GM04503 (cell line): ENCODE results near the gene PFKFB3.
"Not testable (repeated sequence)": the region's sequence is repeated elsewhere in the genome, so short reads cannot be mapped to it uniquely, and the experiment has no call there.

Experiments used
- DNase-seq: peaks from one replicate; pipeline ENCODE4 v3.0.0-alpha.2; 2012; ENCODE audit warnings: low read depth

The PFKFB3 gene

GRCh38 chr10:6202684-6203330, at the start of gene PFKFB3:
Gene PFKFB3, plus strand, starts transcription at chr10:6202932. Its CDS starts 329 bp downstream, at chr10:6203261.
- DNase-seq, result no peak

GRCh38 chr10:6153845-6154244, 48.9 kb upstream of the PFKFB3 start:
- DNase-seq, result no peak

- DNase-seq, result no peak
Measured at GRCh38 chr10:6154566-6154965, 48.2 kb upstream of the PFKFB3 start.

- no peak for DNase-seq
Measured at GRCh38 chr10:6158276-6158675, 44.5 kb upstream of the PFKFB3 start.

GRCh38 chr10:6161921-6162320, 40.8 kb upstream of the PFKFB3 start:
- DNase-seq, result no peak

- no peak for DNase-seq
Measured at GRCh38 chr10:6162589-6163356, 40.0 kb upstream of the PFKFB3 start.

GRCh38 chr10:6163364-6164270, 39.1 kb upstream of the PFKFB3 start:
- DNase-seq, result peak; percentile 32

GRCh38 chr10:6164271-6165095, 38.2 kb upstream of the PFKFB3 start:
- no peak for DNase-seq

- no peak for DNase-seq
Measured at GRCh38 chr10:6165221-6165725, 37.5 kb upstream of the PFKFB3 start.

GRCh38 chr10:6165933-6166332, 36.8 kb upstream of the PFKFB3 start:
- DNase-seq, result not testable (repeated sequence)

- DNase-seq, result no peak
Measured at GRCh38 chr10:6167456-6167855, 35.3 kb upstream of the PFKFB3 start.

GRCh38 chr10:6168084-6168483, 34.6 kb upstream of the PFKFB3 start:
- DNase-seq, result no peak

GRCh38 chr10:6170638-6171037, 32.1 kb upstream of the PFKFB3 start:
- no peak for DNase-seq

GRCh38 chr10:6171881-6172695, 30.6 kb upstream of the PFKFB3 start:
- peak; percentile 68 for DNase-seq

- DNase-seq, result no peak
Measured at GRCh38 chr10:6173203-6173602, 29.5 kb upstream of the PFKFB3 start.

GRCh38 chr10:6174201-6174874, 28.4 kb upstream of the PFKFB3 start:
- DNase-seq, result no peak

GRCh38 chr10:6175329-6176055, 27.2 kb upstream of the PFKFB3 start:
- DNase-seq, result no peak

- no peak for DNase-seq
Measured at GRCh38 chr10:6176691-6177231, 26.0 kb upstream of the PFKFB3 start.

GRCh38 chr10:6177880-6178281, 24.9 kb upstream of the PFKFB3 start:
- DNase-seq, result no peak
